Measurements from ENCODE around the gene TUBGCP2.

TUBGCP2 gene

GRCh38 chr10:133312016-133312768 is 3.5 kb upstream of the TUBGCP2 start:
- Histone ChIP-seq H3K36me3 (ENCODE audit: insufficient read depth, low read length) (peaks cover 21% of the 10 kb centered on the region), H3K27me3 (ENCODE audit: insufficient read depth, low read length) (no peaks in the 10 kb centered on the region), H3K4me1 (ENCODE audit: insufficient read depth, low read length) (peaks cover 16% of the 10 kb centered on the region)

GRCh38 chr10:133311570-133311969 is 2.9 kb upstream of the TUBGCP2 start:
- Histone ChIP-seq H3K4me3 (ENCODE audit: low read length) (no peak overlapping the region), H2AFZ (ENCODE audit: low read depth, low read length) (no peak overlapping the region), H3K4me1 (ENCODE audit: insufficient read depth, low read length) (peaks cover 20% of the 10 kb centered on the region), H3K36me3 (ENCODE audit: insufficient read depth, low read length) (peaks cover 21% of the 10 kb centered on the region), H3K27me3 (ENCODE audit: insufficient read depth, low read length) (no peaks in the 10 kb centered on the region), H3K9me3 (ENCODE audit: low read length) (no peaks in the 10 kb centered on the region)

More at GRCh38 chr10:133312016-133312768, 3.5 kb upstream of the TUBGCP2 start:
- Histone ChIP-seq H3K4me3 (ENCODE audit: low read length) (no peak overlapping the region), H2AFZ (ENCODE audit: low read depth, low read length) (no peak overlapping the region), H3K9me3 (ENCODE audit: low read length) (no peaks in the 10 kb centered on the region)

GRCh38 chr10:133310789-133311188 is 2.1 kb upstream of the TUBGCP2 start:
- no peaks in the 10 kb centered on the region for H3K27me3 ChIP-seq (ENCODE audit: insufficient read depth, low read length)
- H3K36me3 ChIP-seq (ENCODE audit: insufficient read depth, low read length) = peaks cover 21% of the 10 kb centered on the region
- H3K4me1 ChIP-seq (ENCODE audit: insufficient read depth, low read length) = peaks cover 20% of the 10 kb centered on the region
- H2AFZ ChIP-seq (ENCODE audit: low read depth, low read length) = no peak overlapping the region
- no peak overlapping the region for H3K4me3 ChIP-seq (ENCODE audit: low read length)
- H3K9me3 ChIP-seq (ENCODE audit: low read length) = no peaks in the 10 kb centered on the region

GRCh38 chr10:133310399-133310755 is 1.7 kb upstream of the TUBGCP2 start:
- no peaks in the 10 kb centered on the region for H3K27me3 ChIP-seq (ENCODE audit: insufficient read depth, low read length)
- H3K4me1 ChIP-seq (ENCODE audit: insufficient read depth, low read length) = peaks cover 20% of the 10 kb centered on the region
- no peak overlapping the region for H2AFZ ChIP-seq (ENCODE audit: low read depth, low read length)
- no peak overlapping the region for H3K4me3 ChIP-seq (ENCODE audit: low read length)
- peaks cover 25% of the 10 kb centered on the region for H3K36me3 ChIP-seq (ENCODE audit: insufficient read depth, low read length)
- H3K9me3 ChIP-seq (ENCODE audit: low read length) = no peaks in the 10 kb centered on the region

- Histone ChIP-seq H3K4me3 (ENCODE audit: low read length) (peak overlapping the region; percentile 82), H3K27me3 (ENCODE audit: insufficient read depth, low read length) (no peaks in the 10 kb centered on the region), H3K36me3 (ENCODE audit: insufficient read depth, low read length) (peaks cover 25% of the 10 kb centered on the region), H3K4me1 (ENCODE audit: insufficient read depth, low read length) (peaks cover 20% of the 10 kb centered on the region), H2AFZ (ENCODE audit: low read depth, low read length) (no peak overlapping the region), H3K9me3 (ENCODE audit: low read length) (no peaks in the 10 kb centered on the region)
Observed at GRCh38 chr10:133309720-133310398, 1.2 kb upstream of the TUBGCP2 start.

GRCh38 chr10:133309100-133309719 is 538 bp upstream of the TUBGCP2 start:
- no peaks in the 10 kb centered on the region for H3K27me3 ChIP-seq (ENCODE audit: insufficient read depth, low read length)
- H3K36me3 ChIP-seq (ENCODE audit: insufficient read depth, low read length) = peaks cover 25% of the 10 kb centered on the region
- peaks cover 20% of the 10 kb centered on the region for H3K4me1 ChIP-seq (ENCODE audit: insufficient read depth, low read length)
- peak overlapping the region; percentile 86 for H2AFZ ChIP-seq (ENCODE audit: low read depth, low read length)
- H3K4me3 ChIP-seq (ENCODE audit: low read length) = peak overlapping the region; percentile 82
- H3K9me3 ChIP-seq (ENCODE audit: low read length) = no peaks in the 10 kb centered on the region

GRCh38 chr10:133307776-133308420 is 774 bp downstream of the TUBGCP2 start:
- Histone ChIP-seq H3K9me3 (ENCODE audit: low read length) (no peaks in the 10 kb centered on the region), H3K4me3 (ENCODE audit: low read length) (peak overlapping the region; percentile 82)

GRCh38 chr10:133306941-133307379 is 1.7 kb downstream of the TUBGCP2 start:
- Histone ChIP-seq H3K27me3 (ENCODE audit: insufficient read depth, low read length) (no peaks in the 10 kb centered on the region), H3K4me3 (ENCODE audit: low read length) (no peak overlapping the region), H3K36me3 (ENCODE audit: insufficient read depth, low read length) (peaks cover 28% of the 10 kb centered on the region), H3K4me1 (ENCODE audit: insufficient read depth, low read length) (peaks cover 20% of the 10 kb centered on the region), H3K9me3 (ENCODE audit: low read length) (no peaks in the 10 kb centered on the region), H2AFZ (ENCODE audit: low read depth, low read length) (no peak overlapping the region)

More at GRCh38 chr10:133307776-133308420, 774 bp downstream of the TUBGCP2 start:
- H3K36me3 ChIP-seq (ENCODE audit: insufficient read depth, low read length) = peaks cover 25% of the 10 kb centered on the region
- peaks cover 20% of the 10 kb centered on the region for H3K4me1 ChIP-seq (ENCODE audit: insufficient read depth, low read length)
- H3K27me3 ChIP-seq (ENCODE audit: insufficient read depth, low read length) = no peaks in the 10 kb centered on the region
- H2AFZ ChIP-seq (ENCODE audit: low read depth, low read length) = peak overlapping the region; percentile 86

GRCh38 chr10:133306097-133306476 is 2.6 kb downstream of the TUBGCP2 start:
- Histone ChIP-seq H3K9me3 (ENCODE audit: low read length) (no peaks in the 10 kb centered on the region), H3K36me3 (ENCODE audit: insufficient read depth, low read length) (peaks cover 23% of the 10 kb centered on the region), H3K4me3 (ENCODE audit: low read length) (no peak overlapping the region), H3K27me3 (ENCODE audit: insufficient read depth, low read length) (no peaks in the 10 kb centered on the region), H2AFZ (ENCODE audit: low read depth, low read length) (no peak overlapping the region), H3K4me1 (ENCODE audit: insufficient read depth, low read length) (peaks cover 20% of the 10 kb centered on the region)

- no peak overlapping the region for H2AFZ ChIP-seq (ENCODE audit: low read depth, low read length)
Observed at GRCh38 chr10:133303206-133303605, 5.5 kb downstream of the TUBGCP2 start.

GRCh38 chr10:133302230-133302629 is 6.4 kb downstream of the TUBGCP2 start:
- Histone ChIP-seq H3K27me3 (ENCODE audit: insufficient read depth, low read length) (no peaks in the 10 kb centered on the region), H3K9me3 (ENCODE audit: low read length) (no peaks in the 10 kb centered on the region), H3K4me3 (ENCODE audit: low read length) (no peak overlapping the region), H3K4me1 (ENCODE audit: insufficient read depth, low read length) (peaks cover 5% of the 10 kb centered on the region), H3K36me3 (ENCODE audit: insufficient read depth, low read length) (peaks cover 41% of the 10 kb centered on the region), H2AFZ (ENCODE audit: low read depth, low read length) (no peak overlapping the region)

More at GRCh38 chr10:133303206-133303605, 5.5 kb downstream of the TUBGCP2 start:
- peaks cover 15% of the 10 kb centered on the region for H3K4me1 ChIP-seq (ENCODE audit: insufficient read depth, low read length)
- H3K36me3 ChIP-seq (ENCODE audit: insufficient read depth, low read length) = peaks cover 31% of the 10 kb centered on the region
- no peaks in the 10 kb centered on the region for H3K9me3 ChIP-seq (ENCODE audit: low read length)
- no peak overlapping the region for H3K4me3 ChIP-seq (ENCODE audit: low read length)
- no peaks in the 10 kb centered on the region for H3K27me3 ChIP-seq (ENCODE audit: insufficient read depth, low read length)

GRCh38 chr10:133299738-133300137 is 8.9 kb downstream of the TUBGCP2 start:
- H3K4me1 ChIP-seq (ENCODE audit: insufficient read depth, low read length) = no peaks in the 10 kb centered on the region
- H2AFZ ChIP-seq (ENCODE audit: low read depth, low read length) = no peak overlapping the region
- no peaks in the 10 kb centered on the region for H3K27me3 ChIP-seq (ENCODE audit: insufficient read depth, low read length)
- H3K9me3 ChIP-seq (ENCODE audit: low read length) = no peaks in the 10 kb centered on the region
- H3K36me3 ChIP-seq (ENCODE audit: insufficient read depth, low read length) = peaks cover 56% of the 10 kb centered on the region
- H3K4me3 ChIP-seq (ENCODE audit: low read length) = no peak overlapping the region

- Histone ChIP-seq H3K9me3 (ENCODE audit: low read length) (no peaks in the 10 kb centered on the region), H3K4me3 (ENCODE audit: low read length) (no peak overlapping the region), H2AFZ (ENCODE audit: low read depth, low read length) (no peak overlapping the region), H3K27me3 (ENCODE audit: insufficient read depth, low read length) (no peaks in the 10 kb centered on the region), H3K36me3 (ENCODE audit: insufficient read depth, low read length) (peaks cover 61% of the 10 kb centered on the region), H3K4me1 (ENCODE audit: insufficient read depth, low read length) (no peaks in the 10 kb centered on the region)
Observed at GRCh38 chr10:133299224-133299623, 9.4 kb downstream of the TUBGCP2 start.

Measured in neuron (in vitro differentiated cells).